Activated T-helper 1 cell treated with anti-CD3 and anti-CD28 coated beads, Interleukin-2, amount 50 U/mL, for 16 hours (primary cell): ENCODE measurements around the gene SERPINA9.
"Not testable (repeated sequence)": the region's sequence is repeated elsewhere in the genome, so short reads cannot be mapped to it uniquely, and the experiment has no call there.

Experiments used
- DNase-seq, 2 donors: peaks; one replicate each; pipeline ENCODE4 v3.0.0-alpha.2; 2020; ENCODE audit warnings: low read depth in 1 of 2, low spot score in 1 of 2

SERPINA9 gene

GRCh38 chr14:94476023-94476422 lies at the start of gene SERPINA9:
Gene SERPINA9 (minus strand): TSS chr14:94476197. CDS start chr14:94469840, 6,357 bp downstream.
- no peak for DNase-seq

GRCh38 chr14:94524093-94524492 lies 48.1 kb upstream of the SERPINA9 start:
- DNase-seq: no peak

- DNase-seq: no peak
Observed at GRCh38 chr14:94523265-94523664, 47.3 kb upstream of the SERPINA9 start.

GRCh38 chr14:94522115-94522724 lies 46.2 kb upstream of the SERPINA9 start:
- DNase-seq: no peak

GRCh38 chr14:94521375-94522114 lies 45.5 kb upstream of the SERPINA9 start:
- DNase-seq: no peak

GRCh38 chr14:94517641-94518257 lies 41.8 kb upstream of the SERPINA9 start:
- DNase-seq: no peak

- no peak for DNase-seq
Observed at GRCh38 chr14:94517248-94517640, 41.2 kb upstream of the SERPINA9 start.

GRCh38 chr14:94515856-94516255 lies 39.9 kb upstream of the SERPINA9 start:
- DNase-seq: no peak

GRCh38 chr14:94515426-94515825 lies 39.4 kb upstream of the SERPINA9 start:
- no peak for DNase-seq

- DNase-seq: no peak
Observed at GRCh38 chr14:94514351-94514750, 38.4 kb upstream of the SERPINA9 start.

- DNase-seq: not testable (repeated sequence)
Observed at GRCh38 chr14:94510481-94510880, 34.5 kb upstream of the SERPINA9 start.

GRCh38 chr14:94509356-94509755 lies 33.4 kb upstream of the SERPINA9 start, which contains the start of gene SERPINA12:
Gene SERPINA12 (minus strand): TSS chr14:94509469. CDS start chr14:94498397, 11,072 bp downstream.
- no peak for DNase-seq

GRCh38 chr14:94505641-94506040 lies 29.6 kb upstream of the SERPINA9 start:
- DNase-seq: no peak

GRCh38 chr14:94505206-94505605 lies 29.2 kb upstream of the SERPINA9 start:
- no peak for DNase-seq

- DNase-seq: no peak
Observed at GRCh38 chr14:94501588-94502516, 25.9 kb upstream of the SERPINA9 start.

GRCh38 chr14:94500264-94500663 lies 24.3 kb upstream of the SERPINA9 start:
- DNase-seq: no peak

- no peak for DNase-seq
Observed at GRCh38 chr14:94499673-94500072, 23.7 kb upstream of the SERPINA9 start.

GRCh38 chr14:94498215-94498614 lies 22.2 kb upstream of the SERPINA9 start:
- DNase-seq: no peak

- DNase-seq: no peak
Observed at GRCh38 chr14:94494085-94494484, 18.1 kb upstream of the SERPINA9 start.

GRCh38 chr14:94491511-94491910 lies 15.5 kb upstream of the SERPINA9 start:
- no peak for DNase-seq

GRCh38 chr14:94489336-94489735 lies 13.3 kb upstream of the SERPINA9 start:
- DNase-seq: no peak
